ENCODE data around the gene VSTM5.

- no peak for TF ChIP-seq POLR2AphosphoS5 (IDR thresholded peaks at IDR 0.05)
- no peak for TF ChIP-seq CTCF (IDR thresholded peaks at IDR 0.05)
- TF ChIP-seq POLR2A (IDR thresholded peaks at IDR 0.05): no peak
Measured at GRCh38 chr11:93827363-93827762, 23.1 kb downstream of the VSTM5 start.
